ENCODE data around the gene DCAF8L2.

DCAF8L2 gene

GRCh38 chrX:27679281-27679680, 89.1 kb downstream of the DCAF8L2 start:
- no peak for TF ChIP-seq EP300 (IDR thresholded peaks at IDR 0.05; ENCODE audit: borderline replicate concordance)
- no peak for TF ChIP-seq NFIC (IDR thresholded peaks at IDR 0.05)
- TF ChIP-seq FOXM1 (IDR thresholded peaks at IDR 0.05; ENCODE audit: borderline replicate concordance, low read depth), result no peak
- no peak for TF ChIP-seq CREB1 (IDR thresholded peaks at IDR 0.05; ENCODE audit: low read depth)
- TF ChIP-seq CEBPB (IDR thresholded peaks at IDR 0.05), result no peak
- TF ChIP-seq, protein P1, sequence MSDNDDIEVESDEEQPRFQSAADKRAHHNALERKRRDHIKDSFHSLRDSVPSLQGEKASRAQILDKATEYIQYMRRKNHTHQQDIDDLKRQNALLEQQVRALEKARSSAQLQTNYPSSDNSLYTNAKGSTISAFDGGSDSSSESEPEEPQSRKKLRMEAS (IDR thresholded peaks at IDR 0.05), result no peak
- TF ChIP-seq TCF12 (IDR thresholded peaks at IDR 0.05; ENCODE audit: low read depth), result no peak
- TF ChIP-seq EGR1 (IDR thresholded peaks at IDR 0.05), result no peak
- TF ChIP-seq, protein P2, sequence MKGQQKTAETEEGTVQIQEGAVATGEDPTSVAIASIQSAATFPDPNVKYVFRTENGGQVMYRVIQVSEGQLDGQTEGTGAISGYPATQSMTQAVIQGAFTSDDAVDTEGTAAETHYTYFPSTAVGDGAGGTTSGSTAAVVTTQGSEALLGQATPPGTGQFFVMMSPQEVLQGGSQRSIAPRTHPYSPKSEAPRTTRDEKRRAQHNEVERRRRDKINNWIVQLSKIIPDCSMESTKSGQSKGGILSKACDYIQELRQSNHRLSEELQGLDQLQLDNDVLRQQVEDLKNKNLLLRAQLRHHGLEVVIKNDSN (IDR thresholded peaks at IDR 0.05), result no peak
- no peak for TF ChIP-seq ZBTB7A (IDR thresholded peaks at IDR 0.05; ENCODE audit: low read depth)
- TF ChIP-seq TAF1 (IDR thresholded peaks at IDR 0.05; ENCODE audit: low read depth), result no peak
- TF ChIP-seq, protein P3, sequence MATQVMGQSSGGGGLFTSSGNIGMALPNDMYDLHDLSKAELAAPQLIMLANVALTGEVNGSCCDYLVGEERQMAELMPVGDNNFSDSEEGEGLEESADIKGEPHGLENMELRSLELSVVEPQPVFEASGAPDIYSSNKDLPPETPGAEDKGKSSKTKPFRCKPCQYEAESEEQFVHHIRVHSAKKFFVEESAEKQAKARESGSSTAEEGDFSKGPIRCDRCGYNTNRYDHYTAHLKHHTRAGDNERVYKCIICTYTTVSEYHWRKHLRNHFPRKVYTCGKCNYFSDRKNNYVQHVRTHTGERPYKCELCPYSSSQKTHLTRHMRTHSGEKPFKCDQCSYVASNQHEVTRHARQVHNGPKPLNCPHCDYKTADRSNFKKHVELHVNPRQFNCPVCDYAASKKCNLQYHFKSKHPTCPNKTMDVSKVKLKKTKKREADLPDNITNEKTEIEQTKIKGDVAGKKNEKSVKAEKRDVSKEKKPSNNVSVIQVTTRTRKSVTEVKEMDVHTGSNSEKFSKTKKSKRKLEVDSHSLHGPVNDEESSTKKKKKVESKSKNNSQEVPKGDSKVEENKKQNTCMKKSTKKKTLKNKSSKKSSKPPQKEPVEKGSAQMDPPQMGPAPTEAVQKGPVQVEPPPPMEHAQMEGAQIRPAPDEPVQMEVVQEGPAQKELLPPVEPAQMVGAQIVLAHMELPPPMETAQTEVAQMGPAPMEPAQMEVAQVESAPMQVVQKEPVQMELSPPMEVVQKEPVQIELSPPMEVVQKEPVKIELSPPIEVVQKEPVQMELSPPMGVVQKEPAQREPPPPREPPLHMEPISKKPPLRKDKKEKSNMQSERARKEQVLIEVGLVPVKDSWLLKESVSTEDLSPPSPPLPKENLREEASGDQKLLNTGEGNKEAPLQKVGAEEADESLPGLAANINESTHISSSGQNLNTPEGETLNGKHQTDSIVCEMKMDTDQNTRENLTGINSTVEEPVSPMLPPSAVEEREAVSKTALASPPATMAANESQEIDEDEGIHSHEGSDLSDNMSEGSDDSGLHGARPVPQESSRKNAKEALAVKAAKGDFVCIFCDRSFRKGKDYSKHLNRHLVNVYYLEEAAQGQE (IDR thresholded peaks at IDR 0.05; ENCODE audit: low read depth), result no peak
- no peak for TF ChIP-seq TEAD4 (IDR thresholded peaks at IDR 0.05)
- no peak for TF ChIP-seq YY1 (IDR thresholded peaks at IDR 0.05; ENCODE audit: low read depth)

DNA sequence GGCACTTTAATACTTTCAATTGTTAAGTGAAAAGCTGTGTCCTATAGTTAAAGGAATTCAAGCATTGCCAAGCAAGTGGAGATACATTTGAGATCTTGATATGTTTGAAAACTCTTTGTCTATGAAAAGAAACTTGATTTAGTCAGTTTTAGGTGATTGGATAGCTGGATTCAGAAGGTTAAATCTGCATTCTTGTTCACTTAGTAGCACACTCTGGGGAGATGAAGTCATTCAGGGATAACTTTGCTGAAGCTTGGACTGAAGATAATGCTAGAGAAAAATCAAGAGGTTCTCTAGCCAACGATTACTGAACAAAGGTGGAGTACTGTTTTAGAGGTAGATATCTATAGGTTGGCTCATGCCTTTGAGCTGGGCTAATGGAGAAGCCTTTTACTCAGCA, 90.6 kb downstream of the DCAF8L2 start:
- TF ChIP-seq EGR1 (IDR thresholded peaks at IDR 0.05) (no peak), TAF1 (IDR thresholded peaks at IDR 0.05; ENCODE audit: low read depth) (no peak), TEAD4 (IDR thresholded peaks at IDR 0.05) (no peak), EP300 (IDR thresholded peaks at IDR 0.05; ENCODE audit: borderline replicate concordance) (no peak), YY1 (IDR thresholded peaks at IDR 0.05; ENCODE audit: low read depth) (no peak), CREB1 (IDR thresholded peaks at IDR 0.05; ENCODE audit: low read depth) (no peak), RAD21 (IDR thresholded peaks at IDR 0.05; ENCODE audit: low read depth) (no peak), CEBPB (IDR thresholded peaks at IDR 0.05) (no peak), TCF12 (IDR thresholded peaks at IDR 0.05; ENCODE audit: low read depth) (no peak), FOXM1 (IDR thresholded peaks at IDR 0.05; ENCODE audit: borderline replicate concordance, low read depth) (no peak), ZBTB7A (IDR thresholded peaks at IDR 0.05; ENCODE audit: low read depth) (no peak), NFIC (IDR thresholded peaks at IDR 0.05) (no peak)
- TF ChIP-seq, protein P3 (IDR thresholded peaks at IDR 0.05; ENCODE audit: low read depth), result no peak

DNA sequence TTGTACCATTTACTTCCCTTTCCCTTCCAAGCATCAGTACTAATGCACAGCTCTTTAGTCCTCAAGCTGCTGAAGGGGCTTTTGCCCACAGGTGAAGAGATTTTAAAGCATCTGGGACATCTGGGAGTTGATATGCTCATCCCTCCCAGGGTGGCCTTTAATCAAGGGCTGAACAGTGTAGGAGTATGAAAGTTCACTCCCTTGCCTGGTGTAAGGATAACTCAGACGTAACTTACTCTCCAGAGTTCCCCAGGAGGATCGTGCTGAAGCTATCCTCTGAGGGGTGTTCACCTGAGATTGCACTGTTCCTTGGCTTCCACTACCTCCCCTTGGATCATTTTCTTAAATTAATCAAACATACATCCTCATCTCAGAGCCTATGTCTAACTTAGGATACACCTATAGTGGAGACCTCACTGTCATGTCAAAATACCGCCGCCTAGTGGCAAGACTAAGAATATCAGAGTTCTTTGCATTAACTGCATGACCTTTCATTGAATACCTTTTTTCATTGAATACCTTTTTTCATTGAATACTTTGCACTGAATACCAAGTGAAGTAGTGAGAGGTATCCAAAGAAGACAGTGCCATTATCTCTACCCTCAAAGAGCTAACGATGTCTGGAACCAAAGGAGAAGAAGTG, 93.5 kb downstream of the DCAF8L2 start:
- TF ChIP-seq RAD21 (IDR thresholded peaks at IDR 0.05; ENCODE audit: low read depth), result peak; percentile 59

DNA sequence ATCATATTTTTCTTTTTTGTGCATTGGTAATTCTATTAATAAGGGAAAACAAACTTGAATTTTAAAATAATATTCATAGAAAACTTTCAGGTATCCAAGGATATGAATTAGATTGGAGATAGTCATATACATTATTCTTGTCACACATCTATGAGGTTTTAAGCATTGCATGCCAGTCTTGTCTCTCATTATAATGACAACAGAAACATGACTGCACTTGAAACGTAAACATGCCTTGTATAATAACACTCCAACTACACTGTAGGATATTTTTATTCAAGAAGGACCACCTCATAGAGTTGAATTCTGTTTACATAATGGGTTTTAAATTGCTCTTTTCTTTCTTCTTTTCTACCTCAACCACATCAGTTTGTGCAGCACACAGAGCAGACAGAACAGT, 104.5 kb downstream of the DCAF8L2 start:
- no peak for TF ChIP-seq EGR1 (IDR thresholded peaks at IDR 0.05)
- TF ChIP-seq, protein P1 (IDR thresholded peaks at IDR 0.05), result no peak
- TF ChIP-seq EP300 (IDR thresholded peaks at IDR 0.05; ENCODE audit: borderline replicate concordance), result no peak
- no peak for TF ChIP-seq FOXM1 (IDR thresholded peaks at IDR 0.05; ENCODE audit: borderline replicate concordance, low read depth)
- TF ChIP-seq ZBTB7A (IDR thresholded peaks at IDR 0.05; ENCODE audit: low read depth), result no peak
- no peak for TF ChIP-seq YY1 (IDR thresholded peaks at IDR 0.05; ENCODE audit: low read depth)
- no peak for TF ChIP-seq RAD21 (IDR thresholded peaks at IDR 0.05; ENCODE audit: low read depth)
- no peak for TF ChIP-seq TAF1 (IDR thresholded peaks at IDR 0.05; ENCODE audit: low read depth)

DNA sequence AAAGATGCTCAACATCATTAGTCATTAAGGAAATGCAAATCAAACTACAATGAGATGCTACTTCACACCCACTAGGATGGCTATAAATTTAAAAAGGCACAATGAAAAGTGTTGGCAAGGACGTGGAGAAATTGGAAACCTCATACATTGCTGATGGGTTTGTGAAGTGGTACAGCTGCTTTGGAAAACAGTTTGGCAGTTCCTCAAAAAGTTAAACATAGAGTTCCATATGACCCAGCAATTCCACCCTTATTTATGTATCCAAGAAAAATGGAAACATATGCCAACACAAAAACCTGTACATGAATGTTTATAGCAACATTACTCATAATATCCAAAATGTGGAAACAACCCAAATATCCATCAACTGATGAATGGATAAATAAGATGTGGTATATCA, 116.4 kb downstream of the DCAF8L2 start:
- TF ChIP-seq TAF1 (IDR thresholded peaks at IDR 0.05; ENCODE audit: low read depth) (no peak), RAD21 (IDR thresholded peaks at IDR 0.05; ENCODE audit: low read depth) (no peak), YY1 (IDR thresholded peaks at IDR 0.05; ENCODE audit: low read depth) (no peak), FOXM1 (IDR thresholded peaks at IDR 0.05; ENCODE audit: borderline replicate concordance, low read depth) (no peak), CREB1 (IDR thresholded peaks at IDR 0.05; ENCODE audit: low read depth) (no peak), NFIC (IDR thresholded peaks at IDR 0.05) (no peak), ZBTB7A (IDR thresholded peaks at IDR 0.05; ENCODE audit: low read depth) (no peak), EGR1 (IDR thresholded peaks at IDR 0.05) (no peak), TEAD4 (IDR thresholded peaks at IDR 0.05) (no peak), EP300 (IDR thresholded peaks at IDR 0.05; ENCODE audit: borderline replicate concordance) (no peak), TCF12 (IDR thresholded peaks at IDR 0.05; ENCODE audit: low read depth) (no peak), CEBPB (IDR thresholded peaks at IDR 0.05) (no peak)
- TF ChIP-seq, protein P3 (IDR thresholded peaks at IDR 0.05; ENCODE audit: low read depth), result no peak
- TF ChIP-seq, protein P1 (IDR thresholded peaks at IDR 0.05), result no peak
- TF ChIP-seq, protein P2 (IDR thresholded peaks at IDR 0.05), result no peak

Data from Ishikawa (cell line).